Stimulated activated naive B cell treated with anti-CD40 and anti-IgM and Interleukin-4, amounts not matched to agents 10 μg/mL and 1 μg/mL and 100 μg/mL, for 72 hours (primary cell): ENCODE data around the gene TRAPPC3L.
"Not testable (repeated sequence)": the region's sequence is repeated elsewhere in the genome, so short reads cannot be mapped to it uniquely, and the experiment has no call there.

Experiments used
- ATAC-seq, 2 donors: fragments of 150-1000 bp; cut with Tn5 transposase; replicated peaks; 2 replicates each; pipeline ENCODE4 v1.10.0; 2021; ENCODE audit warnings: moderate library complexity in 1 of 2
- DNase-seq: peaks from one replicate; pipeline ENCODE4 v3.0.0; 2021
- H3K27ac Mint-ChIP-seq: one replicate; pipeline ENCODE4 v1.8.0; 2022; ENCODE audit warnings: mild to moderate bottlenecking, mixed read lengths
- H3K27me3 Mint-ChIP-seq, 2 donors: one replicate each; pipeline ENCODE4 v1.8.0; 2022; ENCODE audit warnings: mixed read lengths in 2 of 2
- H3K36me3 Mint-ChIP-seq, 2 donors: one replicate each; pipeline ENCODE4 v1.8.0; 2022; ENCODE audit warnings: mixed read lengths in 2 of 2, mild to moderate bottlenecking in 1 of 2
- H3K4me1 Mint-ChIP-seq, 2 donors: one replicate each; pipeline ENCODE4 v1.8.0; 2022; ENCODE audit warnings: mixed read lengths in 2 of 2, mild to moderate bottlenecking in 1 of 2
- H3K4me3 Mint-ChIP-seq, 2 donors: one replicate each; pipeline ENCODE4 v1.8.0; 2022; ENCODE audit warnings: mild to moderate bottlenecking in 2 of 2, mixed read lengths in 2 of 2, moderate library complexity in 1 of 2
- H3K9me3 Mint-ChIP-seq, 2 donors: one replicate each; pipeline ENCODE4 v1.8.0; 2022; ENCODE audit warnings: mixed read lengths in 2 of 2, mild to moderate bottlenecking in 1 of 2

The TRAPPC3L gene

DNA sequence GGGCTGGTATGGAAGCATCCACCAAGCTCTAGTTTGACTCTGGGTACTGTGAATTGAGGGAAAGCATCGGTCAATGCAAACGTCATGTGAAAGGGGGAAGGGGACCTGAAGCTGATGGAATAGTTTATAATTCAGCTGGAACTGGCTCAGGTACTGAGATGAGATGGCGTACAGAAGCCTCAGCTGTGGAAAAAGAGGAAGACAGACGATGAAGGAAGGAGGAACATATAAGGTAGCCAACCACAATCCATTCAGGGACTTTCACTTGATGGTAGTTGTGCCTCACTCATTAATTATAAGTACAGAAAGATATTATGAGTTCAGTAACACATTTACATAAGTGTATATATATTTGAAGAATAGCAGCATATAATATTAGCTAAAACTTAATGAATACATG, 31.4 kb downstream of the TRAPPC3L start:
- peaks cover 0 to 3% of the 10 kb centered on the region in 2 donors for H3K9me3 Mint-ChIP-seq
- H3K36me3 Mint-ChIP-seq: no peaks in the 10 kb centered on the region
- ATAC-seq (peak in 1 of 2 donors; percentile 75), DNase-seq (no peak)
- no peaks in the 10 kb centered on the region for H3K27me3 Mint-ChIP-seq
- no peak overlapping the region for H3K4me3 Mint-ChIP-seq
- peaks cover 8 to 13% of the 10 kb centered on the region in 2 donors for H3K4me1 Mint-ChIP-seq
- no peak overlapping the region for H3K27ac Mint-ChIP-seq

DNA sequence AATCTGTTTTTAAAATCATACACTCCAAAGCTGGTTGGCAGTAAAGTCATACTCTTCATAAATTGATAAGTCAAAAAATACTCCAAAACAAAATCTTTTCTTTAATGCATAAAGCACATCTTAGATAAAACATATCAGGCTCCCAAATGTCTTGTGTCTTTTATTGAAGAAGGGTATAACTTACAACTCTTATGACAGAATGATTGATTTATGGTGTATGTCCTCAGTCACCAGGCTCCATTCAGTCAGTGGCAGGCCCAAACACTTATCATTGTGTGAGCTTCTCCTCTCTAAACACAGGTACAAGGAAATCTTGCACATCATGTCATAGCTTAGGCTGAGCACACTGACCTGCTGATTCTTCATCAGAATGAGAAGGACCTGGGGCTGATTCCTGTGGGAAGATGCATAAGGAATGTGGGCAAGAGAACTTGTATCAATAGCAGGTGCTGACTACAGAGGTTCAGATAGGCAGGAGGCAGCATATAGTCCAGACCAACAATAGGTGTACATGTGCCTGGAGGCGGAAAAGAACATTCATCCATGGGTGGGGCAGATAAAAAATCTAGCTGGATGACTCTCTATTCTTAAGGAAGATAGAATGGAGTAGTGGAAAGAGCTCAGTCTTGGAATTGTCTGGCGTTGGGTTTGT, 32.1 kb downstream of the TRAPPC3L start:
- H3K27ac Mint-ChIP-seq: peak overlapping the region; percentile 33
- H3K27me3 Mint-ChIP-seq: no peaks in the 10 kb centered on the region
- DNase-seq (no peak), ATAC-seq (no peak)
- no peak overlapping the region for H3K4me3 Mint-ChIP-seq
- H3K4me1 Mint-ChIP-seq: peaks cover 8 to 13% of the 10 kb centered on the region in 2 donors
- H3K36me3 Mint-ChIP-seq: no peaks in the 10 kb centered on the region
- peaks cover 0 to 8% of the 10 kb centered on the region in 2 donors for H3K9me3 Mint-ChIP-seq

DNA sequence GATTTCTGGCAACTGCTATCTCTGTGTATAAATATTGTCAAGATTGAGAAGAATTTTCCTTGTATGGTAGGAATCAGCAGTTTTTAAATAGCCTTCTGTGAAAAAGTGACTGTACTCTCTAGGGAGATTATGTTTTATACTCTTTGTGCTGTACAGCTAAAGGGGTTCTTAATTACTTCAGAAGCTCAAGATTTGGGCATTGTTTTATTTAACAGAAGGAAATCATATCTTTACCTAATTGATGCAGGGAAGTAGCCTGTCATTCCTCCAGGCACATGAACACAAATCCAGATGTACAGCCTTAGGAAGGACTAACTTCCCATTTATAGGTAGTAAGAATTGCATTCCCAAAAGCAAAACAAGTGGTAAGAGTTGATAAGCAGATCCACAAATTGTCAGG, 32.8 kb downstream of the TRAPPC3L start:
- Mint-ChIP-seq H3K27me3 (no peaks in the 10 kb centered on the region), H3K4me1 (peaks cover 8 to 13% of the 10 kb centered on the region in 2 donors), H3K36me3 (no peaks in the 10 kb centered on the region), H3K9me3 (peaks cover 0 to 8% of the 10 kb centered on the region in 2 donors), H3K27ac (no peak overlapping the region), H3K4me3 (no peak overlapping the region)
- no peak for DNase-seq
- no peak for ATAC-seq

DNA sequence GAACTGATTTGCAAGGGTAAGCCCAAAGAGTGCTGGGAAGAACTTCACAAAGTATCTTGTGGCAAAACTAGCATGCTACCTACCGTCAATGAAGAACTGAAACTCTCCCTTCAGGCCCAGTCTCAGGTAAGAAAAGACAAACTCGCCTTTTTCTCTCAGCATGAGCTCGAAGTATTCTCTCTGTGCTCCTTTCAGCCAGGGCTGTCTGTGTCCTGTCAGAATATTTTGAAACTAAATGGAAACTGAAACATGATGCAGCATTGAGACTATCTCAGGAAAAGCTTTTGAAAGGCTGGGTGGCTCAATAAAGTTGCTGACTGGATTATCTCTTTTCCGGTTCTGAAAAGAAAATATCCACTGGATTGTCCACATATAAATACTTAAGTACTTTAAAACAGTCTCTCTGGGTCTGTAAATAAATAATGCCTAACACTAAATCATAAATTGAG, 33.3 kb downstream of the TRAPPC3L start:
- Mint-ChIP-seq H3K4me1 (peaks cover 8 to 13% of the 10 kb centered on the region in 2 donors), H3K4me3 (no peak overlapping the region), H3K27ac (no peak overlapping the region), H3K9me3 (peaks cover 0 to 8% of the 10 kb centered on the region in 2 donors), H3K27me3 (no peaks in the 10 kb centered on the region), H3K36me3 (no peaks in the 10 kb centered on the region)
- peak; percentile 46 to 56 for ATAC-seq
- DNase-seq: no peak

DNA sequence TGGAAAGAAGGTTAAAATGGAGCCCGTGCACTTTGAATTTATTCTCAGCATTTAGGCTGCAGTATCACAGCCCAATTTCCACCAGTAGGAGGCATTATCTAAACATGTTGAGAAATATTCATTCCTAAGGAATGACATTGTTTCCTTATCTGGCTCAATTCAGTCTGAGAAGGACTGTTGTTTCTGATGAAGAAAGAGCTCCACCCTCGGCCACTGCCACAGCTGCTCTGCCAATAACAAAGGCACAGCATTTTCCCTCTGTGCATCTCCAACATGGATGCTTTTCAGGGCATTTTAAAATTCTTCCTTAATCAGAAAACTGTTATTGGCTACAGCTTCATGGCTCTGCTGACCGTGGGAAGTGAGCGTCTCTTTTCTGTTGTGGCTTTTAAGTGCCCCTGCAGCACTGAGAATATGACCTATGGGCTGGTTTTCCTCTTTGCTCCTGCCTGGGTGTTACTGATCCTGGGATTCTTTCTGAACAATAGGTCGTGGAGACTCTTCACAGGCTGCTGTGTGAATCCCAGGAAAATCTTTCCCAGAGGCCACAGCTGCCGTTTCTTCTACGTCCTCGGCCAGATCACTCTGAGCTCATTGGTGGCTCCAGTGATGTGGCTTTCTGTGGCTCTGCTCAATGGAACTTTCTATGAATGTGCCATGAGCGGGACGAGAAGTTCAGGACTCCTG, 33.9 kb downstream of the TRAPPC3L start, which contains the start of gene CALHM5:
Gene CALHM5 (plus strand): TSS at position 216 of the 687 bp plus-strand sequence. CDS start 58 bp downstream, at position 274.
- Mint-ChIP-seq H3K27me3 (no peaks in the 10 kb centered on the region), H3K4me3 (no peak within 1 kb of the TSS), H3K27ac (no peak within 1 kb of the TSS), H3K9me3 (peaks cover 0 to 8% of the 10 kb centered on the region in 2 donors), H3K36me3 (no peaks in the 10 kb centered on the region), H3K4me1 (peaks cover 8 to 13% of the 10 kb centered on the region in 2 donors)
- ATAC-seq (no peak), DNase-seq (no peak)

DNA sequence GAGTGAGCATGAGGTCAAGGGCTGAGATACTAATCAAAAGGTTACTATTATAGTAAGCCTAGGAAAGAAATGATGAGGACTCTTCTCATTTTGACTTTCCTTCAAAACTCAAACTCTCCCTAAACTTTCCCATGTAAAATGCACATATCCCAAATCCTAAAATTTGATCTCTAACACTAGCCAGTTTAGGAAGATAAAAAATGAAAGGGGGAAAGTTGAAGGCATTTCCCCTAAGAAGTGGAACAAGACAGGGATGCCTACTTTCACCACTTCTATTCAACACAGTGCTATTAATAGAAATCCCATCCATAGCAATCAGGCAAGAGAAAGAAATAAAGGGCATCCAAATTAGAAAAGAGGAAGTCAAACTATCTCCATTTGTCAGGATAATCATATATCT, 37.0 kb downstream of the TRAPPC3L start:
- ATAC-seq (no peak), DNase-seq (no peak)
- Mint-ChIP-seq H3K36me3 (peaks cover 0 to 1% of the 10 kb centered on the region in 2 donors), H3K4me1 (peaks cover 10 to 20% of the 10 kb centered on the region in 2 donors), H3K4me3 (no peak overlapping the region), H3K27me3 (peaks cover 0 to 1% of the 10 kb centered on the region in 2 donors), H3K9me3 (peaks cover 0 to 14% of the 10 kb centered on the region in 2 donors), H3K27ac (no peak overlapping the region)

DNA sequence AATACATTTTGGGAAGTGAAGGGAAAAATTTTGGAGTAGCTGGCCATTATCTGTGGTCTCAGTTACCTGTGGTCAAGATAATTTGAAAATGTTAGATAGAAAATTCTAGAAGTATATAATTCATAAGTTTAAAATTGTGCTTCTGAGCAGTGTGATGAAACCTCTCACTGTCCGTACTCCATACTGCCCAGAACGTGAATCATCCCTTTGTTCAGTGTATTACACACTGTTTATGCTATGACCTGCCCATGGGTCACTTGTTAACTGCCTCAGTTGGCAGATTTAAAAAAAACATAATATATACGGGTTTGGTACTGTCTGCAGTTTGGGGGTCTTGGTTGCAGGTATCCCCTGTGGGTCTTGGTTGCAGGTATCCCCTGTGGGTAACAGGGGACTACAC, 38.2 kb downstream of the TRAPPC3L start:
- Mint-ChIP-seq H3K27ac (peak overlapping the region; percentile 27), H3K4me1 (peaks cover 10 to 20% of the 10 kb centered on the region in 2 donors), H3K36me3 (peaks cover 1 to 3% of the 10 kb centered on the region in 2 donors), H3K9me3 (peaks cover under 1 to 16% of the 10 kb centered on the region in 2 donors), H3K27me3 (peaks cover 0 to 3% of the 10 kb centered on the region in 2 donors), H3K4me3 (no peak overlapping the region)
- ATAC-seq (no peak), DNase-seq (no peak)

DNA sequence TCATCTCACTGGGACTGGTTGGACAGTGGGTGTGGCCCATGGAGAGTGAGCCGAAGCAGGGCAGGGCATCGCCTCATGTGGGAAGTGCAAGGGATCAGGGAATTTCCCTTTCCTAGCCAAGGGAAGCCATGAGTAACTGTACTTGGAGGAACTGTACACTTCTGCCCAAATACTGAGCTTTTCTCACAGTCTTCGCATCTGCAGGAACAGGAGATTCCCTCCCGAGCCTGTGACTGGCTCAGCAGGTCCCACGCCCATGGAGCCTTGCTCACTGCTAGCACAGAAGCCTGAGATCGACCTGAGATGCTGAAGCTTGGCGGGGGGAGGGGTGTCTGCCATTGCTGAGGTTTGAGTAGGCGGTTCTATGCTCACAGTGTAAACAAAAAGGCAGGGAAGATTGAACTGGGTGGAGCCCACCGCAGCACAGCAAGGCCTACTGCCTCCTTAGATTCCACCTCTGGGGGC, 44.5 kb downstream of the TRAPPC3L start:
- H3K9me3 Mint-ChIP-seq: peaks cover 6 to 12% of the 10 kb centered on the region in 2 donors
- no peak for ATAC-seq
- no peak overlapping the region for H3K27ac Mint-ChIP-seq

DNA sequence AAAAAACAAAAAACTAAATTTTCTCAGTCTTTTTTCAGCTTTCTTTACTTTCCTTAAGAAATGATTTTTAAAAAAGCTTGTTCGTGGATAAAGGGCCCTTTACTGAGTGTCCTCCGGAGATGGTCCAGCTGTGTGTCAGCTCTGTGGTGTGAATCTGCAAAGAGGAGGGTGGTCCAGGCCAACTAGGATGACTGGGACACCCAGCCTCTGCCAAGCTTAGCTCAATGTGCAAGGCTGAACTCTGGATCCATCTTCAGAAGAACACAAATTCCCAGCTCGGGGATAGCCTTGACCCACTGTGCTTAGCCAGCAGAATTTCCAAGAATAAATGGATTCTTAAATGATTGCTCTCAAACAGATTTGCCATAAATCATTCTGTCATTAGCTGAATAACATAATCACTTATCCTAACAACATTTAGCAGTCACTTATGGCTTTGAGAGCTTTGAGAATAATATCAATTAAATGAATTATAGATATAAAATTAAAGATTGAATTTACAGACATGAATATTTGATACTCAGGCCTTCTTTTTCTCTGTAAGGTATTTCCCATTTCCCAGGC, 48.3 kb downstream of the TRAPPC3L start:
- no peak overlapping the region for H3K27ac Mint-ChIP-seq
- peaks cover 3 to 6% of the 10 kb centered on the region in 2 donors for H3K9me3 Mint-ChIP-seq
- peaks cover 4% of the 10 kb centered on the region in 2 donors for H3K36me3 Mint-ChIP-seq
- ATAC-seq (no peak), DNase-seq (no peak)
- H3K4me1 Mint-ChIP-seq: peaks cover 0 to 5% of the 10 kb centered on the region in 2 donors
- H3K27me3 Mint-ChIP-seq: peaks cover 6 to 11% of the 10 kb centered on the region in 2 donors
- no peak overlapping the region for H3K4me3 Mint-ChIP-seq

More for the DNA sequence above, 44.5 kb downstream of the TRAPPC3L start:
- Mint-ChIP-seq H3K27me3 (peaks cover 6 to 14% of the 10 kb centered on the region in 2 donors), H3K4me1 (peaks cover 6 to 18% of the 10 kb centered on the region in 2 donors), H3K36me3 (peaks cover 7% of the 10 kb centered on the region in 2 donors), H3K4me3 (no peak overlapping the region)
- DNase-seq: no peak

DNA sequence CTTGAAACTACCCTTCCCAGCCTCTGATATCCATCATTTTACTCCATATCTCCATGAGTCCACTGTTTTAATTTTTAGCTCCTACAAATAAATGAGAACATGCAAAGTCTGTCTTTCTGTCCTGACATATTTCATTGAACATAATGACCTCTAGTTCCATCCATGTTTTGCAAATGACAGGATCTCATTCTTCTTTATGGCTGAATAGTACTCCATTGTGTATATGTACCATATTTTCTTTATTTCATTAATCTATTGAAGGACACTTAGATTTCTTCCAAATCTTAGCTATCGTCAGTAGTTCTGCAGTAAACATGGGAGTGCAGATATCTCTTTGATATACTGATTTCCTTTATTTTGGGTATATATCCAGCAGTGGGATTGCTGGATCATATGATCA, 50.3 kb downstream of the TRAPPC3L start:
- H3K4me3 Mint-ChIP-seq, H3K36me3 Mint-ChIP-seq, H3K9me3 Mint-ChIP-seq, DNase-seq, ATAC-seq, H3K27ac Mint-ChIP-seq, H3K4me1 Mint-ChIP-seq: not testable (repeated sequence)
- H3K27me3 Mint-ChIP-seq: peaks cover 6 to 11% of the 10 kb centered on the region in 2 donors

DNA sequence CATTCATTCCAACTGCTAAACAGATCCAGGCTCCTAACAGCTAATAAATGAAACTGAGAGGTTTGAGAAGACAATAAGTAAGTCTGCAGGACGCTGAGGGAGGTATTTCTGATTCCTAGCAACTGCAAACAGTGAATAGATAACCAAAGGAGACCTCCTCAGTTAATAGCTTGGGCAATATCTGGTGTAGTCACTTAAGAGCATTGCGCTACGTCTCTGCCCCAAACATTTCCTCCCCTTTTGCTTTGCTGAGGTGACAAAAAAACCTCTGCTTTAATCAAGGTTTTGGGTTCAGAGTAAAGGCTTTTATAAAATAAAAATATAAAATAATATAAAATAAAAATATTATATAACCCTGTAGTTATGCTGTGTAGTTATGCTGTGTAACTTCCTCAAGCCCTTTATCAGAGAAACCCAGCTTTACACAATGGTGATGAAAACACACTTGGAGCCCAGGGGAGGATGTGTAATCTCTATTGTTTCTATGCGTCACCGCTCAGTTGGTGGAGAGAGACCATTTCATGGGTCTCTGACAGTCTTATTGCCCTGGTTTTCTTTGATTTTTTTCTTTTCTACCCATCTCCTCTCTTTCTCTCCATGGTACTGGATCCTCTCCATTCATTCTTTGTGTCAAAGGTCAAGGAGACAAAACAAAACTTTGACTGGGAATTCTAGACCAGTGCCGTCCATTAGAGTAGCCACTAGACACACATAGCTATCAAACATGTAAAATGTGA, 53.0 kb downstream of the TRAPPC3L start:
- no peak for ATAC-seq
- peaks cover 4 to 5% of the 10 kb centered on the region in 2 donors for H3K36me3 Mint-ChIP-seq

DNA sequence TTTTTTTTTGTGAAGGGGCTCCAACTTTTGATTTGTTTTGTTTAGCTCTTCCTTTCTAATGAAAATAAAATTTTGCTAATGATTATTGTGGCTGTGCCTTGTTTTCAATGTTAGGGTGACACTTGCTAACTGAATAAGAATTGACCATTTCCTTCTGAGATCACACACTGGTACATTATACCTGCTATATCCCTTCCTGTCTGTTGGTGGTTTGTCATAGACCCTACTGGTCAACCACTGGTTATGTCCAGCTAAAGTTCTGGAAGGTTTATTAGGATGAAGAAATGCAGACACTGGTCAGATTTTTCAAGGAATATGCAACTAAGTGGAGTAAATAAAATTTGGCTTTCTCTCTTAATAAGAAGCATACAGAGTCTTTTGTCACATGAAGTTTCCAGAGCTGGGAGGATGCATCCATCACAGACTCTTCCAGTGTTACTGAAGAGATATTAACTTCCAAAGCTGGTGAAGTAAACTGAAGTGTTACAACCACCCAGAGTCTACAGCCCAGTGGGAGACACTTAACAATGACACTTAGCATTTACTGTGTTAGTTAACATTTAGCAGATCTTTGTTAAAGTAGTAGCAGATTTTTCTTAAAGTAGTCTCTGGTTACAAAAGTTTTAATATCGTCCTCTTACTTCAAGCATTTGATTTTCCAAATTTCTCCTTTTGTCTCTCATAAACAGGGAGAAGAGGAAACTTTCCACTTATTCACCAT, 53.7 kb downstream of the TRAPPC3L start:
- Mint-ChIP-seq H3K36me3 (peaks cover 4 to 5% of the 10 kb centered on the region in 2 donors), H3K27me3 (no peaks in the 10 kb centered on the region), H3K4me1 (no peaks in the 10 kb centered on the region), H3K27ac (no peak overlapping the region), H3K4me3 (no peak overlapping the region), H3K9me3 (peaks cover 0 to 9% of the 10 kb centered on the region in 2 donors)
- DNase-seq: no peak
- ATAC-seq: no peak

More for the DNA sequence above, 53.0 kb downstream of the TRAPPC3L start:
- Mint-ChIP-seq H3K27me3 (no peaks in the 10 kb centered on the region), H3K9me3 (peaks cover 0 to 9% of the 10 kb centered on the region in 2 donors), H3K4me1 (no peaks in the 10 kb centered on the region), H3K27ac (no peak overlapping the region), H3K4me3 (no peak overlapping the region)
- DNase-seq: no peak

DNA sequence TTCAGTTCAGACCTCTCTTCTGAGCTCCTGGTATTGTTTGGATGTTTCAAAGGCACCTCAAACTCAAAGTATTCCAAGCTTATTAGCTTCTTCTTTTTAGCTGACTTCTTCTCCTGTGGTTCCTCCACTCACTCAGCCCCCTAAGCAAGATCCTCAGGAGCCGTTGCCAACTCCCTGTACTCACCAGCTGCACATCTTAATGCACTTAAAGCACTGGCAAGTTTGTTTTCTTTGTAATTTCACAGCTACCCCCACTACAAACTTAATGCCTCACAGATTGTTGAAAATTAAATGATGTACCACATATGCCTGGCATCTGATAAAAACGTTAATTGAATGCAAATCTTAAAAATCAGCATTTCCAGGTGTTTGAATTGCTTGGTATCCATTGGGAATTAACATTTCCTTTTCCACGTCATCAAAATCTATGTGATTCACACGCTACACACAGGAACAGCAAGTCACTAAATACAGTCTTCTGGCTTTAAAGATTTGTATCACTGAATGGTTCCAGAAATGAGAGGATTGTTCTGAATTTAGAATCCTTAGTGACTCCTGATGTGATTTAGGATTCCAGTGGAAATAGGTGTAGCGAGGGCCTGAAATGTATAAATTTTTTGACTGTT, 59.8 kb downstream of the TRAPPC3L start:
- H3K27ac Mint-ChIP-seq: no peak overlapping the region

More for the DNA sequence above, 59.8 kb downstream of the TRAPPC3L start:
- DNase-seq (no peak), ATAC-seq (no peak)
- Mint-ChIP-seq H3K4me1 (no peaks in the 10 kb centered on the region), H3K4me3 (no peak overlapping the region), H3K27me3 (peaks cover 0 to 7% of the 10 kb centered on the region in 2 donors), H3K9me3 (peaks cover 0 to 5% of the 10 kb centered on the region in 2 donors), H3K36me3 (peaks cover 3 to 4% of the 10 kb centered on the region in 2 donors)
